GM06990 (cell line): ENCODE results near the gene AFF3.

ENCODE experiments used
- DNase-seq: peaks from one replicate; pipeline ENCODE4 v3.0.0-alpha.2; 2011; ENCODE audit not compliant: insufficient read length; ENCODE audit errors: extremely low read depth
- H3K27me3 ChIP-seq: replicated peaks from 2 replicates; pipeline ENCODE4 v1.6.0; 2011; ENCODE audit warnings: low read length; ENCODE audit not compliant: control insufficient read depth, insufficient read depth
- H3K36me3 ChIP-seq: 2 replicates; pipeline ENCODE4 v1.5.1; 2011; ENCODE audit warnings: low read length; ENCODE audit not compliant: control insufficient read depth, insufficient read depth
- H3K4me3 ChIP-seq: replicated peaks from 2 replicates; pipeline ENCODE4 v1.5.1; 2011; ENCODE audit warnings: low read depth, mild to moderate bottlenecking, control low read depth, low read length
- TF ChIP-seq, protein P1 (sequence below): IDR thresholded peaks from 2 replicates; pipeline ENCODE4 v1.5.1; 2011; ENCODE audit warnings: low read length, control low read depth, mild to moderate bottlenecking, inconsistent platforms; ENCODE audit not compliant: insufficient read depth, poor library complexity, severe bottlenecking

Gene AFF3

GRCh38 chr2:99595373-99595772 lies 547.0 kb downstream of the AFF3 start:
- no peaks in the 10 kb centered on the region for H3K36me3 ChIP-seq
- DNase-seq = no peak
- TF ChIP-seq, protein P1, sequence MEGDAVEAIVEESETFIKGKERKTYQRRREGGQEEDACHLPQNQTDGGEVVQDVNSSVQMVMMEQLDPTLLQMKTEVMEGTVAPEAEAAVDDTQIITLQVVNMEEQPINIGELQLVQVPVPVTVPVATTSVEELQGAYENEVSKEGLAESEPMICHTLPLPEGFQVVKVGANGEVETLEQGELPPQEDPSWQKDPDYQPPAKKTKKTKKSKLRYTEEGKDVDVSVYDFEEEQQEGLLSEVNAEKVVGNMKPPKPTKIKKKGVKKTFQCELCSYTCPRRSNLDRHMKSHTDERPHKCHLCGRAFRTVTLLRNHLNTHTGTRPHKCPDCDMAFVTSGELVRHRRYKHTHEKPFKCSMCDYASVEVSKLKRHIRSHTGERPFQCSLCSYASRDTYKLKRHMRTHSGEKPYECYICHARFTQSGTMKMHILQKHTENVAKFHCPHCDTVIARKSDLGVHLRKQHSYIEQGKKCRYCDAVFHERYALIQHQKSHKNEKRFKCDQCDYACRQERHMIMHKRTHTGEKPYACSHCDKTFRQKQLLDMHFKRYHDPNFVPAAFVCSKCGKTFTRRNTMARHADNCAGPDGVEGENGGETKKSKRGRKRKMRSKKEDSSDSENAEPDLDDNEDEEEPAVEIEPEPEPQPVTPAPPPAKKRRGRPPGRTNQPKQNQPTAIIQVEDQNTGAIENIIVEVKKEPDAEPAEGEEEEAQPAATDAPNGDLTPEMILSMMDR = no peak
- no peaks in the 10 kb centered on the region; the same call in 1 of the 2 replicates for H3K27me3 ChIP-seq
- H3K4me3 ChIP-seq = no peak overlapping the region

GRCh38 chr2:99593692-99594427 lies 548.5 kb downstream of the AFF3 start:
- Histone ChIP-seq H3K4me3 (no peak overlapping the region), H3K36me3 (no peaks in the 10 kb centered on the region), H3K27me3 (no peaks in the 10 kb centered on the region)
- TF ChIP-seq, protein P1 = no peak
- DNase-seq = no peak

GRCh38 chr2:99576775-99577174 lies 565.6 kb downstream of the AFF3 start:
- DNase-seq = no peak
- no peak overlapping the region for H3K4me3 ChIP-seq
- TF ChIP-seq, protein P1 = no peak
- H3K27me3 ChIP-seq = no peaks in the 10 kb centered on the region
- H3K36me3 ChIP-seq = no peaks in the 10 kb centered on the region

- no peak for DNase-seq
- Histone ChIP-seq H3K27me3 (no peaks in the 10 kb centered on the region), H3K4me3 (no peak overlapping the region), H3K36me3 (no peaks in the 10 kb centered on the region)
- TF ChIP-seq, protein P1 = no peak
Observed at GRCh38 chr2:99573634-99574251, 568.6 kb downstream of the AFF3 start.

DNA sequence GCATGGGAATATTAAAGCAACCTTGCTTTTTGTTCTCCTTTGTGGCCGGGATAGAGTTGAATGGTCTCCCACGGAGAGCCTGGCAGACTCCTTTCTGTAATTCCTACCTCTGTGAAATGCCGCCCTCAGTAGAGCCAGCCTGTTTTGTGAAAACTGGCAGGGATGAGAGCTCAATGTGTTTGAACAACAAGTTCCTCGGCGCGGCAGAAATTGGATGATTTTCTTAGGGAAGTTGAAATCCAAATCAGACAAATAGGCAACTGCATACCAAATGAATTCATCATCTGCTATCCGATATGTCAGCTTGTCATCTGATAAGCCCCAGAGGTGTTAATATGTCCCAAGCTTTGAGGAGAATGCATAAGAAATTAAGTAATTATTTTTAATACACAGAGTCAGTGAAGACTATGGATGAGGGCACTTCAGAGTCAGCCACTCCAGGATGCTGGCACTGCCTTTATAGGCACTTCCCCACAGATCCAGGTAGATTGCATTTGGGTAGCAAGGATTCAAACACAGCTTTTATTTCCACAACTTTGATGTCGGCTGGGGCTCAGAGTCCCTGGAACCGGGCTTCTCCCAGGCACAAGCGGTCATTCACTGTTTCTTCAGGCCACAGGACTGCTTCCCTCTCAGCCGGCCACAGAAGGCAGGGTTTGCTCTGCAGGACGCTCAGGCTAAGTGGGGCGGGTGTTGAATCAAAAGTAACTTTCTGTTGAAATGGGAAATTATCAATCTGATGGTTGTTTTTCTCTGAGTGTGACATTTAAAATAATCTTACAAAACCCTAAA lies 569.8 kb downstream of the AFF3 start:
- Histone ChIP-seq H3K4me3 (no peak overlapping the region), H3K27me3 (no peaks in the 10 kb centered on the region), H3K36me3 (no peaks in the 10 kb centered on the region)
- TF ChIP-seq, protein P1 = no peak
- DNase-seq = no peak
